HEK293 (cell line): ENCODE measurements around the gene ATP5MC3.

Source experiments
- AEBP2 ChIP-seq: fragments of 450-650 bp; formaldehyde crosslinking; IDR thresholded peaks from 2 replicates; pipeline ENCODE4 v1.5.1; 2016; ENCODE audit warnings: missing biosample characterization, missing genetic modification characterization, borderline replicate concordance
- ELK4 ChIP-seq: IDR thresholded peaks from 2 replicates; pipeline ENCODE4 v1.6.1; 2011; ENCODE audit warnings: mild to moderate bottlenecking, low read depth, low read length, borderline replicate concordance
- GLIS1 ChIP-seq: fragments of 450-650 bp; formaldehyde crosslinking; IDR thresholded peaks from 2 replicates; pipeline ENCODE4 v1.5.1; 2016; ENCODE audit warnings: missing biosample characterization, missing genetic modification characterization
- INSM2 ChIP-seq: fragments of 450-650 bp; formaldehyde crosslinking; IDR thresholded peaks from 2 replicates; pipeline ENCODE4 v1.5.1; 2016; ENCODE audit warnings: missing biosample characterization, missing genetic modification characterization
- KLF10 ChIP-seq: fragments of 450-650 bp; IDR thresholded peaks from 2 replicates; pipeline ENCODE4 v1.5.1; 2018; ENCODE audit warnings: missing biosample characterization, mild to moderate bottlenecking, missing genetic modification characterization
- REST ChIP-seq: fragments of 450-650 bp; formaldehyde crosslinking; IDR thresholded peaks from 2 replicates; pipeline ENCODE4 v1.5.1; 2016; ENCODE audit warnings: missing biosample characterization, missing genetic modification characterization
- ZBTB11 ChIP-seq: fragments of 450-650 bp; formaldehyde crosslinking; conservative IDR thresholded peaks from 2 replicates; pipeline ENCODE4 v1.5.1; 2016; ENCODE audit warnings: low read depth, missing biosample characterization, missing genetic modification characterization
- ZBTB20 ChIP-seq: fragments of 450-650 bp; formaldehyde crosslinking; IDR thresholded peaks from 2 replicates; pipeline ENCODE4 v1.5.1; 2016; ENCODE audit warnings: missing biosample characterization, missing genetic modification characterization
- ZBTB7A ChIP-seq: fragments of 450-650 bp; formaldehyde crosslinking; IDR thresholded peaks from 2 replicates; pipeline ENCODE4 v1.5.1; 2016; ENCODE audit warnings: low read depth, missing biosample characterization, missing genetic modification characterization
- ZNF223 ChIP-seq: fragments of 450-650 bp; formaldehyde crosslinking; IDR thresholded peaks from 2 replicates; pipeline ENCODE4 v1.5.1; 2016; ENCODE audit warnings: missing biosample characterization, missing genetic modification characterization
- ZNF266 ChIP-seq: fragments of 450-650 bp; formaldehyde crosslinking; IDR thresholded peaks from 2 replicates; pipeline ENCODE4 v1.5.1; 2016; ENCODE audit warnings: missing biosample characterization, missing genetic modification characterization, low read depth
- ZNF354C ChIP-seq: fragments of 450-650 bp; formaldehyde crosslinking; IDR thresholded peaks from 2 replicates; pipeline ENCODE4 v1.5.1; 2016; ENCODE audit warnings: missing biosample characterization, missing genetic modification characterization, low read depth, borderline replicate concordance
- ZNF362 ChIP-seq: fragments of 450-650 bp; formaldehyde crosslinking; IDR thresholded peaks from 2 replicates; pipeline ENCODE4 v1.5.1; 2016; ENCODE audit warnings: missing biosample characterization, missing genetic modification characterization
- ZNF513 ChIP-seq: fragments of 450-650 bp; IDR thresholded peaks from 2 replicates; pipeline ENCODE4 v1.5.1; 2018; ENCODE audit warnings: missing biosample characterization, missing genetic modification characterization
- ZNF660 ChIP-seq: fragments of 450-650 bp; IDR thresholded peaks from 2 replicates; pipeline ENCODE4 v1.5.1; 2018; ENCODE audit warnings: missing biosample characterization, mild to moderate bottlenecking, missing genetic modification characterization
- ZNF704 ChIP-seq: fragments of 450-650 bp; formaldehyde crosslinking; IDR thresholded peaks from 2 replicates; pipeline ENCODE4 v1.5.1; 2016; ENCODE audit warnings: missing biosample characterization, missing genetic modification characterization
- ZNF791 ChIP-seq: fragments of 450-650 bp; formaldehyde crosslinking; IDR thresholded peaks from 2 replicates; pipeline ENCODE4 v1.5.1; 2016; ENCODE audit warnings: missing biosample characterization, missing genetic modification characterization
- ZSCAN18 ChIP-seq: fragments of 450-650 bp; formaldehyde crosslinking; IDR thresholded peaks from 2 replicates; pipeline ENCODE4 v1.5.1; 2016; ENCODE audit warnings: missing biosample characterization, missing genetic modification characterization
- ZXDB ChIP-seq: fragments of 450-650 bp; formaldehyde crosslinking; IDR thresholded peaks from 2 replicates; pipeline ENCODE4 v1.5.1; 2016; ENCODE audit warnings: missing biosample characterization, missing genetic modification characterization

The ATP5MC3 gene

GRCh38 chr2:175181104-175181876, at the start of gene ATP5MC3 (continued):
- TF ChIP-seq ZNF266 (tag by site-specific recombination) (no peak), ZSCAN18 (tag by site-specific recombination) (no peak), AEBP2 (tag by site-specific recombination) (no peak), ZNF660 (tag by site-specific recombination) (peak; percentile 91), INSM2 (tag by site-specific recombination) (0 out of 2 replicates have a peak, but pooled peaks have one; percentile 36), ZNF354C (tag by site-specific recombination) (no peak), ELK4 (no peak), ZNF223 (tag by site-specific recombination) (peak; percentile 54; the same call in 1 of the 2 replicates), ZBTB11 (tag by site-specific recombination) (peak; percentile 90), ZNF513 (tag by site-specific recombination) (no peak), GLIS1 (tag by site-specific recombination) (peak; percentile 64), ZXDB (peak; percentile 91), ZBTB20 (tag by site-specific recombination) (no peak; the same call in 1 of the 2 replicates), ZNF704 (no peak), REST (tag by site-specific recombination) (no peak), ZBTB7A (tag by site-specific recombination) (no peak), KLF10 (no peak), ZNF791 (tag by site-specific recombination) (no peak), ZNF362 (tag by site-specific recombination) (peak; percentile 49; the same call in 1 of the 2 replicates)
